H1 (cell line): ENCODE data around the gene PGAM1. TPM values are rescaled to one million over a fixed set of nuclear protein-coding genes. Genes with fewer than 3 reads are reported as not detected.
A peak's percentile ranks its signal among the peaks of the same experiment; 100 is the strongest.

Source experiments
- CTCF ChIA-PET: fragments of 300-600 bp; sonication (Branson Sonifier 250); formaldehyde crosslinking; loops from one replicate; lab custom pipeline; 2021; ENCODE audit not compliant: partially characterized antibody; lab: Charles Lee
- POLR2A ChIA-PET: fragments of 300-600 bp; sonication (Branson Sonifier 250); formaldehyde crosslinking; loops from one replicate; lab custom pipeline; 2021; ENCODE audit warnings: inconsistent platforms; ENCODE audit not compliant: partially characterized antibody; lab: Charles Lee
- DNase-seq, 2 experiments: peaks; one replicate each; pipeline versions ENCODE4 v3.0.0 to v3.0.0-alpha.2; 2010 to 2022; ENCODE audit warnings: low spot score in 2 of 2, low read depth in 1 of 2, mixed read lengths in 1 of 2
- FAIRE-seq: peaks from 2 replicates; lab custom pipeline; 2011; peaks lifted over from hg19 to GRCh38; lab: Jason Lieb, UNC
- H2AFZ ChIP-seq: 2 replicates; pipeline ENCODE4 v1.8.1; 2012; ENCODE audit warnings: low read length, inconsistent platforms
- H2AK5ac ChIP-seq: 2 replicates; pipeline ENCODE4 v1.6.1; 2013; ENCODE audit warnings: low read depth, low read length
- H2BK120ac ChIP-seq: replicated peaks from 2 replicates; pipeline ENCODE3; 2013; ENCODE audit warnings: low read depth, low read length, inconsistent platforms
- H2BK12ac ChIP-seq: 2 replicates; pipeline ENCODE4 v1.6.1; 2013; ENCODE audit warnings: low read depth, low read length
- H2BK15ac ChIP-seq: 2 replicates; pipeline ENCODE4 v1.6.1; 2013; ENCODE audit warnings: low read length
- H2BK20ac ChIP-seq: 2 replicates; pipeline ENCODE4 v1.6.1; 2013; ENCODE audit warnings: low read length
- H2BK5ac ChIP-seq: 2 replicates; pipeline ENCODE4 v1.6.1; 2013; ENCODE audit warnings: low read depth, low read length
- H3K14ac ChIP-seq: 2 replicates; pipeline ENCODE4 v1.6.1; 2013; ENCODE audit warnings: inconsistent platforms; ENCODE audit not compliant: insufficient read length
- H3K18ac ChIP-seq: 2 replicates; pipeline ENCODE4 v1.6.1; 2013; ENCODE audit warnings: low read length; ENCODE audit errors: extremely low read depth
- H3K23ac ChIP-seq: 2 replicates; pipeline ENCODE4 v1.6.1; 2013; ENCODE audit warnings: inconsistent platforms; ENCODE audit not compliant: insufficient read length
- H3K23me2 ChIP-seq: 2 replicates; pipeline ENCODE4 v1.6.1; 2013; ENCODE audit warnings: low read depth, low read length
- H3K27ac ChIP-seq: 2 replicates; pipeline ENCODE4 v1.6.1; 2011; ENCODE audit warnings: low read depth, low read length, inconsistent platforms
- H3K27me3 ChIP-seq, 4 experiments: replicated peaks in 1 of 4; 1 replicate in 1 of 4; 2 replicates in 3 of 4; pipeline versions ENCODE4 v1.6.1 to v1.8.1; 2011 to 2013; ENCODE audit warnings: low read length in 3 of 4, mild to moderate bottlenecking in 3 of 4, inconsistent platforms in 2 of 4, mixed read lengths in 2 of 4, moderate library complexity in 1 of 4; ENCODE audit not compliant: control insufficient read depth in 3 of 4, insufficient read depth in 3 of 4; ENCODE audit errors: extremely low read depth in 1 of 4
- H3K36me3 ChIP-seq, 4 experiments: 2 replicates each; pipeline versions ENCODE4 v1.6.1 to v1.8.1; 2011 to 2013; ENCODE audit warnings: mild to moderate bottlenecking in 4 of 4, low read length in 3 of 4, moderate library complexity in 2 of 4, control low read depth in 1 of 4, inconsistent platforms in 1 of 4; ENCODE audit not compliant: insufficient read depth in 4 of 4, control insufficient read depth in 2 of 4
- H3K4ac ChIP-seq: replicated peaks from 2 replicates; pipeline ENCODE3; 2013; ENCODE audit warnings: low read length, low read depth, mixed read lengths, inconsistent platforms; ENCODE audit not compliant: insufficient read length
- H3K4me1 ChIP-seq, 4 experiments: replicated peaks in 1 of 4; 1 replicate in 1 of 4; 2 replicates in 3 of 4; pipeline versions ENCODE4 v1.6.1 to v1.8.1; 2011 to 2013; ENCODE audit warnings: low read length in 3 of 4, inconsistent platforms in 2 of 4, mixed read lengths in 1 of 4; ENCODE audit not compliant: insufficient read depth in 4 of 4, control insufficient read depth in 3 of 4
- H3K4me2 ChIP-seq, 2 experiments: 2 replicates each; pipeline versions ENCODE4 v1.6.1 to v1.8.1; 2011 to 2013; ENCODE audit warnings: low read depth in 2 of 2, low read length in 2 of 2, control low read depth in 1 of 2, inconsistent platforms in 1 of 2, mild to moderate bottlenecking in 1 of 2; ENCODE audit not compliant: insufficient read depth in 1 of 2
- H3K4me3 ChIP-seq, 4 experiments: fragments of 200-600, 300-600 bp in 1 of 4; sonication (generic), shearing (Covaris generic), sonication (Bioruptor Twin) in 1 of 4; 2 replicates each; pipeline versions ENCODE4 v1.5.1 to v1.8.1; 2011 to 2016; ENCODE audit warnings: low read length in 4 of 4, low read depth in 3 of 4, control low read depth in 2 of 4, inconsistent platforms in 2 of 4, mild to moderate bottlenecking in 2 of 4, mixed read lengths in 1 of 4, moderate library complexity in 1 of 4; ENCODE audit not compliant: insufficient read depth in 2 of 4; ENCODE audit errors: extremely low read depth in 1 of 4
- H3K56ac ChIP-seq: replicated peaks from 2 replicates; pipeline ENCODE3; 2013; ENCODE audit warnings: low read depth, mild to moderate bottlenecking, mixed read lengths, low read length, inconsistent platforms; ENCODE audit not compliant: insufficient read length
- H3K79me1 ChIP-seq: 2 replicates; pipeline ENCODE4 v1.6.1; 2013; ENCODE audit warnings: low read depth, low read length, control low read depth
- H3K79me2 ChIP-seq, 2 experiments: 2 replicates each; pipeline versions ENCODE4 v1.6.1 to v1.8.1; 2012 to 2013; ENCODE audit warnings: low read length in 2 of 2, mild to moderate bottlenecking in 2 of 2, inconsistent platforms in 1 of 2; ENCODE audit not compliant: insufficient read depth in 2 of 2, control insufficient read depth in 1 of 2
- H3K9ac ChIP-seq, 4 experiments: replicated peaks in 1 of 4; 1 replicate in 1 of 4; 2 replicates in 3 of 4; pipeline versions ENCODE4 v1.6.1 to v1.8.1; 2011 to 2013; ENCODE audit warnings: low read depth in 3 of 4, low read length in 3 of 4, control low read depth in 2 of 4, mild to moderate bottlenecking in 2 of 4, moderate library complexity in 2 of 4, inconsistent platforms in 1 of 4; ENCODE audit errors: extremely low read depth in 1 of 4
- H3K9me3 ChIP-seq, 2 experiments: 2 replicates each; pipeline versions ENCODE4 v1.6.1 to v1.8.1; 2012 to 2013; ENCODE audit warnings: mild to moderate bottlenecking in 2 of 2, moderate library complexity in 2 of 2, control low read depth in 1 of 2, inconsistent platforms in 1 of 2, low read depth in 1 of 2, low read length in 1 of 2, mixed read lengths in 1 of 2; ENCODE audit not compliant: insufficient read depth in 2 of 2
- H4K20me1 ChIP-seq, 2 experiments: replicated peaks in 1 of 2; 2 replicates each; pipeline versions ENCODE3 to v1.8.1; 2011 to 2013; ENCODE audit warnings: inconsistent platforms in 2 of 2, low read length in 2 of 2, mild to moderate bottlenecking in 1 of 2; ENCODE audit not compliant: insufficient read depth in 2 of 2, control insufficient read depth in 1 of 2
- H4K5ac ChIP-seq: 2 replicates; pipeline ENCODE4 v1.6.1; 2013; ENCODE audit warnings: low read length, low read depth, mixed read lengths, inconsistent platforms; ENCODE audit not compliant: insufficient read length
- H4K8ac ChIP-seq: 2 replicates; pipeline ENCODE4 v1.8.0; 2013; ENCODE audit warnings: mild to moderate bottlenecking, moderate library complexity, low read length, inconsistent platforms; ENCODE audit not compliant: insufficient read depth; ENCODE audit errors: extremely low read depth
- H4K91ac ChIP-seq: replicated peaks from 2 replicates; pipeline ENCODE3; 2013; ENCODE audit warnings: low read length, mixed read lengths, inconsistent platforms; ENCODE audit not compliant: insufficient read length
- ATF2 ChIP-seq: IDR thresholded peaks from 2 replicates; pipeline ENCODE4 v1.6.1; 2012; ENCODE audit warnings: low read length, inconsistent platforms
- CEBPB ChIP-seq: IDR thresholded peaks from 2 replicates; pipeline ENCODE4 v1.6.1; 2012; ENCODE audit warnings: low read depth, low read length
- CHD1 ChIP-seq: IDR thresholded peaks from 2 replicates; pipeline ENCODE4 v1.6.1; 2012; ENCODE audit warnings: low read depth, low read length, improper control_type of control experiment
- EP300 ChIP-seq, 2 experiments: IDR thresholded peaks; 1 replicate in 1 of 2; 2 replicates in 1 of 2; pipeline ENCODE4 v1.6.1; 2011 to 2012; ENCODE audit warnings: low read depth in 2 of 2, low read length in 2 of 2, mild to moderate bottlenecking in 2 of 2, borderline replicate concordance in 1 of 2, inconsistent platforms in 1 of 2, moderate library complexity in 1 of 2
- GTF2F1 ChIP-seq: IDR thresholded peaks from 2 replicates; pipeline ENCODE4 v1.6.1; 2012; ENCODE audit warnings: low read depth, low read length, improper control_type of control experiment, borderline replicate concordance
- KDM1A ChIP-seq: fragments of 200-600, 300-600 bp; sonication (generic); IDR thresholded peaks from 2 replicates; pipeline ENCODE4 v1.7.1; 2016; ENCODE audit warnings: mild to moderate bottlenecking, low read length, borderline replicate concordance
- POLR2A ChIP-seq, 2 experiments: IDR thresholded peaks; 1 replicate in 1 of 2; 2 replicates in 1 of 2; pipeline ENCODE4 v1.6.1; 2011; ENCODE audit warnings: low read depth in 2 of 2, low read length in 2 of 2, mild to moderate bottlenecking in 2 of 2; ENCODE audit errors: control extremely low read depth in 1 of 2
- POLR2AphosphoS5 ChIP-seq: IDR thresholded peaks from 2 replicates; pipeline ENCODE4 v1.6.1; 2011; ENCODE audit warnings: low read depth, low read length
- SP4 ChIP-seq: IDR thresholded peaks from 2 replicates; pipeline ENCODE4 v1.6.1; 2012; ENCODE audit warnings: low read length, inconsistent platforms
- TBP ChIP-seq: IDR thresholded peaks from 2 replicates; pipeline ENCODE4 v1.6.1; 2011; ENCODE audit warnings: low read depth, low read length, improper control_type of control experiment
- ZNF274 ChIP-seq: IDR thresholded peaks from 2 replicates; pipeline ENCODE4 v1.7.0; 2012; ENCODE audit warnings: low read length, borderline replicate concordance; ENCODE audit errors: extremely low read depth
- WGBS, 2 experiments: shearing (Covaris generic) in 1 of 2; methylation state at CpG; one replicate each; pipeline versions ENCODE4 v1.1.6 to v1.1.7; 2013 to 2015; ENCODE audit warnings: low lambda C conversion rate in 2 of 2, mixed read lengths in 2 of 2, inconsistent platforms in 1 of 2, low coverage in 1 of 2, missing lambda C conversion rate in 1 of 2; ENCODE audit not compliant: insufficient replicate concordance in 2 of 2, insufficient coverage in 1 of 2, insufficient read length in 1 of 2; ENCODE audit errors: extremely low coverage in 1 of 2, missing lambda C conversion rate in 1 of 2; 5-methylcytosine and 5-hydroxymethylcytosine counted together
- polyA plus RNA-seq, 7 experiments: library from polyadenylated mRNA; depleted of rRNA in 3 of 7; stranded (reverse) in 5 of 7; unstranded in 2 of 7; fragments of >200 nt in 5 of 7; fragments of 200-250 nt in 2 of 7; gene quantifications; 1 replicate in 5 of 7; 2 replicates in 1 of 7; 4 replicates in 1 of 7; pipeline versions ENCODE4 v1.2.1 to v1.2.3, GENCODE V29; 2011 to 2013; ENCODE audit warnings: missing spikeins in 2 of 7, mixed read lengths in 2 of 7
- total RNA-seq: library from RNA; stranded (reverse); fragmentation: NEBNext Ultra II Directional; extraction: Animal tissue kit (Norgen Biotek cat#: 25700); gene quantifications from 2 replicates; pipeline ENCODE4 v1.2.1, GENCODE V29; 2021

The PGAM1 gene
- total and polyA plus RNA-seq, 2 of the 8 experiments (the other 6 are each of a cell fraction or from before 2014, with no cell fraction given), result 791 to 799 TPM

DNA sequence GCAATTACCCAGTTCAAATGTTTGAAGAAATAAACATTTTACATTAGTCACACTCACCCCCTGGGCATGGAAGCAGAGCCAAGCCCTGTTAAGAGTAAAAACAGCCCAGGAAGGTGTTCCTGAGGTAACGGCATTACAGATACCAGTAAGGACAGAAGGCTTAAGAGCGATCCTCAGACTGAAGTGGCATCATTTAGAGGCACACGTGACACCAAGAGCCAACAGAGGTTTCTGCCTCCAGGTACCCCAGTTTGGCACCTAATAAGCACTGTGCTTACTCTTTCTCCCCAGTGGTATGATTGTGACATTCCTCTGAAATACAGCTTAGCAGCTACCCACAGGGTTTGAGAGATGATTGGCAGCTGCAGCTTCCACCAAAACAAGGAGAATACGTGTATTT is 55.1 kb downstream of the PGAM1 start:
- Histone ChIP-seq H3K18ac (no peak overlapping the region), H3K79me1 (peaks cover 9% of the 10 kb centered on the region), H3K4me2 (no peak overlapping the region), H3K27ac (peak overlapping the region; percentile 63), H3K79me2 (peaks cover 0 to 34% of the 10 kb centered on the region in 2 experiments; a peak in 2 of 4 replicates), H3K56ac (no peak overlapping the region), H3K14ac (no peak overlapping the region), H4K20me1 (no peaks in the 10 kb centered on the region), H2BK120ac (no peak overlapping the region), H2AK5ac (no peak overlapping the region; the same call in 1 of the 2 replicates), H2BK5ac (peak overlapping the region; percentile 32; the same call in 1 of the 2 replicates), H4K5ac (no peak overlapping the region), H3K23me2 (no peaks in the 10 kb centered on the region), H2BK15ac (no peak overlapping the region), H3K9me3 (no peaks in the 10 kb centered on the region), H2BK20ac (no peak overlapping the region), H2BK12ac (no peak overlapping the region), H3K36me3 (peaks cover 16 to 43% (median 26%) of the 10 kb centered on the region in 4 experiments), H3K9ac (no peak overlapping the region), H4K8ac (no peak overlapping the region), H3K4me1 (peaks cover 8 to 16% (median 11%) of the 10 kb centered on the region in 4 experiments; a peak in 6 of 7 replicates), H3K4me3 (no peak overlapping the region), H4K91ac (no peak overlapping the region), H3K23ac (no peak overlapping the region), H3K27me3 (no peaks in the 10 kb centered on the region), H3K4ac (no peak overlapping the region), H2AFZ (no peak overlapping the region)
- no peak for DNase-seq
- no peak for TF ChIP-seq CEBPB
- TF ChIP-seq ATF2, result no peak
- no peak for TF ChIP-seq ZNF274
- no peak for TF ChIP-seq TBP
- TF ChIP-seq SP4, result no peak
- TF ChIP-seq POLR2A (IDR thresholded peaks at IDR 0.05; ENCODE audit: control extremely low read depth in 1 of 2, low read depth in 2 of 2, low read length in 2 of 2), result no peak
- TF ChIP-seq KDM1A, result no peak
- no peak for TF ChIP-seq POLR2AphosphoS5
- no peak for TF ChIP-seq CHD1
- TF ChIP-seq GTF2F1, result no peak
- TF ChIP-seq EP300 (IDR thresholded peaks at IDR 0.05; ENCODE audit: borderline replicate concordance in 1 of 2, low read depth in 2 of 2, low read length in 2 of 2), result no peak
- CTCF ChIA-PET, result interaction anchor here (0.7 to 4.5 kb wide), 6 partner anchors 8 to 73 kb away, joined by 4 to 18 read pairs (median 5); partner anchors contain the start of gene UBTD1
- POLR2A ChIA-PET, result interaction anchor here (0.6 to 3.5 kb wide), 8 partner anchors 9 to 53 kb away, joined by 3 to 12 read pairs (median 4); partner anchors contain the start of gene UBTD1
- no peak for FAIRE-seq
- WGBS, 2 experiments, result 94% methylated on average over 4 of the region's 4 CpGs; no CpG with 5 or more reads in 1 of the 2 experiments
